GM06990 (cell line): ENCODE results near the gene KIF2C.

ENCODE experiments used
- DNase-seq: peaks from one replicate; pipeline ENCODE4 v3.0.0-alpha.2; 2011; ENCODE audit not compliant: insufficient read length; ENCODE audit errors: extremely low read depth
- H3K27me3 ChIP-seq: replicated peaks from 2 replicates; pipeline ENCODE4 v1.6.0; 2011; ENCODE audit warnings: low read length; ENCODE audit not compliant: control insufficient read depth, insufficient read depth
- H3K36me3 ChIP-seq: 2 replicates; pipeline ENCODE4 v1.5.1; 2011; ENCODE audit warnings: low read length; ENCODE audit not compliant: control insufficient read depth, insufficient read depth
- H3K4me3 ChIP-seq: replicated peaks from 2 replicates; pipeline ENCODE4 v1.5.1; 2011; ENCODE audit warnings: low read depth, mild to moderate bottlenecking, control low read depth, low read length
- CTCF ChIP-seq: IDR thresholded peaks from 2 replicates; pipeline ENCODE4 v1.5.1; 2011; ENCODE audit warnings: low read length, control low read depth, mild to moderate bottlenecking, inconsistent platforms; ENCODE audit not compliant: insufficient read depth, poor library complexity, severe bottlenecking

Gene KIF2C

DNA sequence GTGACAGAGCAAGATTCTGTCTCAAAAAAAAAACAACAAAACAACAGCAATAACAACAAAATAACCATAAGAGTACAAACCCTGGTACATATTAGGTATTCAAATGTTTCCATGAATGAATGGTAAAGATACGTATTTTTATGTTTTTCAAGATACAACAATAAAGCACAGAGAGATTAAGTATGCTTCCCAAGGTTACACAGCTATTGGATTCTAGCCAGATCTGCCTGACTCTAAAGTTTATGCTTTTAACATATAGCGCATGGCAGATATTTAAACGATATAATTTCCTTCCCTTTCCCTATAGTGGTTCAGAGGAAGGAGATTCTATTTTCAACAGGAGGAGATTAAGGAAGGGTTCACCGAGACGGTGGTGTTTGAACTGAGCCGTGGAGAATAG is 34.2 kb upstream of the KIF2C start:
- no peak overlapping the region for H3K4me3 ChIP-seq
- no peaks in the 10 kb centered on the region for H3K36me3 ChIP-seq
- TF ChIP-seq CTCF, result no peak
- H3K27me3 ChIP-seq, result no peaks in the 10 kb centered on the region
- no peak for DNase-seq

DNA sequence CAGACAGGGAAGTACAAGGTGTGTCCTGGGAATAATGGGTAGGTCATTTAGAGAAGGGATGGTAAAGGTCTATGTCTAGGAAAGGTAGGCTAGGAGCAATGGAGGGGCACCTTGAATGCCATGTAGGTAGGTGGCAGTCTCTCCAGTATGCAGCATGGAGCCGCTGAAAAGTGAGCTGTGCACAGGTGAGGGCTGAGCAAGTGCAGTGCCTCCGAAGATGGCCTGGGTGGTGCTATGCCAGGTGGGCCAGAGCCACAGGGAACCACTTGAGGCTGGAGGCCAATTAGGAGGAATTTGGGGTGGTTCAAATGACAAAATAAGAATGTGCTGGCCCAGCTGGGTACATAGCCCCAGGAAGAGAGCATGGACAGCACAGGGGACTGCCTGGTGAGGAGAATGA is 33.7 kb upstream of the KIF2C start:
- no peak for DNase-seq
- no peak for TF ChIP-seq CTCF
- Histone ChIP-seq H3K4me3 (no peak overlapping the region), H3K36me3 (no peaks in the 10 kb centered on the region), H3K27me3 (no peaks in the 10 kb centered on the region)

- TF ChIP-seq CTCF, result no peak
- no peak overlapping the region for H3K4me3 ChIP-seq
- DNase-seq, result no peak
- H3K27me3 ChIP-seq, result no peaks in the 10 kb centered on the region
- H3K36me3 ChIP-seq, result no peaks in the 10 kb centered on the region
Measured at GRCh38 chr1:44707112-44707881, 32.3 kb upstream of the KIF2C start.

GRCh38 chr1:44707959-44708831 is 31.4 kb upstream of the KIF2C start:
- peak; percentile 72 for TF ChIP-seq CTCF
- DNase-seq, result no peak
- Histone ChIP-seq H3K4me3 (no peak overlapping the region), H3K27me3 (no peaks in the 10 kb centered on the region), H3K36me3 (no peaks in the 10 kb centered on the region)

DNA sequence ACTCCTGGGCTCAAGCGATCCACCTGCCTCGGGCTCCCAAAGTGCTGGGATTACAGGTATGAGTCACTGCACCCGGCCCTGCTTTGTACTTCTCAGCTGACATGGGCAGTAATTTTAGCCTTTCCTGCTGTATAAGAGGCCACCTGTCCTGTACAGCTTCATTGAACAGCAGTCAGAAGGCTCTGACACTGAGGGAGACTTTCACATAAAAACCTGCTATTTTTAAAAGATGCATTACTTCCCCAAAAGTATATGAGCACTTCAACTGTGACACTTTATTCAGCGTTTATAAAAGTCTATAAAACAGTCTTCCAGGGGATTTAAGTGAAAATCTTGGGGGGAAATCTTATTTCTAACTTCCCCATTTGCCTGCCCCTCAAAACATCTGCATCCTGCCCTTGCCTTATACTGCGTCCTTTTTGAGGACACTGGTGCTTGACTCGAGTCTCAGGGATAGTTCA is 26.3 kb upstream of the KIF2C start:
- TF ChIP-seq CTCF, result no peak
- no peak overlapping the region for H3K4me3 ChIP-seq
- H3K27me3 ChIP-seq, result no peaks in the 10 kb centered on the region
- H3K36me3 ChIP-seq, result no peaks in the 10 kb centered on the region
- peak; percentile 68 for DNase-seq
